Stimulated activated CD4-positive, alpha-beta T cell treated with anti-CD3 and anti-CD28 coated beads, Interleukin-2, amount 100 ng/mL, for 48 hours (primary cell): Measurements from ENCODE around the gene SLC11A2.
"Not testable (repeated sequence)": the region's sequence is repeated elsewhere in the genome, so short reads cannot be mapped to it uniquely, and the experiment has no call there.

Experiments
- DNase-seq, 2 donors: peaks; one replicate each; pipeline ENCODE4 v3.0.0-alpha.2; 2020

Gene SLC11A2

GRCh38 chr12:50936821-50937530 lies 89.2 kb downstream of the SLC11A2 start:
- no peak for DNase-seq

DNA sequence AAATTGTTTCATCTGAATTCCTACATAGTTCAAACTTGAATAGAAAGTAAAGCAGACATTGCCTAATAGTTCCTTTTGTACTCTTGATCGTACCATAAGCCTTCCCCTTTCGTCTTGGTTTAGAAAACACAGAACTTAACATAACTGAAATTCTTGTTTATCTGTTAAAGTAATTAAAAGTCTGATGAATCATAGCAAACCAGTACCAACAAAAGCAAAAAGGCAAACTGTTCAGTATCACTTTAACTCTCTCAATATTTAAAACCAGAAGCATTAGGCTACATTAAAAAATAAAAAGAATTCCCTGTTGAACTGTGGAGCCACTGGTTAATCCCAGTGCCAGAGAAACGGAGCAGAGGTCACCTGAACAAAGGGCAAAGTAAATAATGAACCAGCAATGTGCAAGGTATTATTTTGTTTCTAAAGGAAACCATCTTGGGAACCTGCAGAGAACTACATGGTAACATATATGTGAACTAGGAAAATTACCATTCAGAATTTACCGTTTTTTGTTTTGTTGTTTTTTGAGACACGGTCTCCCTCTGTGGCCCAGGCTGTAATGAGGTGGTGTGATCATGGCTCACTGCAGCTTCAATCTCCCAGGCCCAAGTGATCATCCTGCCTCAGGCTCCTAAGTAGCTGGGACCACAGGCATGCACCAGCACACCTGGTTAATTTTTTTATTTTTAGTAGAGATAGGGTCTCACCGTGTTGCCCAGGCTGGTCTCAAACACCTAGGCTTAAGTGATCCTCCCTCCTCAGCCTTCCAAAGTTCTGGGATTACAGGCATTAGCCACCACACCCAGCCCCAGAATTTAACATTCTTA lies 91.0 kb downstream of the SLC11A2 start:
- DNase-seq = no peak

DNA sequence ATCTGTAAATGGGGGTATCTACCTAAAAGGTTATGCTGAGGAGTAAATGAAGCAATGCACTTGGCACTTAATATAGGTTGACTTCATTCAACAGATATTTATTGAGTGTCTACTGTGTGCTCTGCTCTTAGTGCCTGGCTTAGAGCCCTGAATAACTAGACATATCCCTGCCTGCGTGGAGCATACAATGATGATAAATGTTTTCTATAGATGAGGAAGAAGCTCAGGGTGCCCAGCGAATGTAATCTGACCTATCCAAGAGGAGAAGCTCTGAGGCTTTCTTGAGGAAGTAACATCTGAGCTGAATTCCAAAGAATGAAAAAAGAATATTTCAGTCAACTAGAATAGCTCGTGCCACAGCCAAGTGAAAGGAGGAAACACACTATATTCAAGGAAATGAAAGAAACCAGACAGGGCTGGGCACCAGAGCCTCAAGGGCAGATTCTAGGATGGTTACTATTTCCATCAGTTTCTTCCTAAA lies 91.8 kb downstream of the SLC11A2 start:
- no peak for DNase-seq

DNA sequence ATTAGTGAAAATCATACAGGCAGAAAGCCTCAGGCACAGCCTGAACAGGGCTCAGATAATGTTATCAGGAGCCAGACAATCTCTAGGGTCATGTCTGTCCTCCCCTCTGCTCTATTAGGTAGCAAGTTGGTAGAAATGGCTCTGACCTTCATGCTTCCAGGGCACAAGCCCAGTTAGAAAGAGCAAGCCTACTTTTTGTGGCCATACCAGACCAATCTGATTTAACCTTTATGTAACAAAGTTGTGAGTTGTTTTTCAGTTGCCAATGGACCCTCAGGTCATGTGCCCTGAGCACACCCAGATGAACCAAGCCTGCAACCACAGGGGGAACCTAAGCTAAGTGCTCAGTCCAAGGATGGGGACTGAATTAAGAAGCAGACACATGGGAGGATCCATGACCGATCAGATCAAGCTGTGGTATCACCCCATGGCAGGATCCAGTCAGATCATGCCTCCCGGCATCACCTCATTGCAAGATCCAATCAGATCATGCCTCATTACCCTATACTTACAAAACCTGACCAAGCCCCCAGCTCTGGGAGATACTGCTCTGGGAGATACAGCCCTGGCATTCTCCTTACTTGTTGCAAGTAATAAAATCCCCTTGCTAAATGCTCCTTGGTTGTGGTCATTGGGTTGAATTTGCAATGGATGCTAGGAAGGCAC lies 92.6 kb downstream of the SLC11A2 start:
- DNase-seq = no peak

DNA sequence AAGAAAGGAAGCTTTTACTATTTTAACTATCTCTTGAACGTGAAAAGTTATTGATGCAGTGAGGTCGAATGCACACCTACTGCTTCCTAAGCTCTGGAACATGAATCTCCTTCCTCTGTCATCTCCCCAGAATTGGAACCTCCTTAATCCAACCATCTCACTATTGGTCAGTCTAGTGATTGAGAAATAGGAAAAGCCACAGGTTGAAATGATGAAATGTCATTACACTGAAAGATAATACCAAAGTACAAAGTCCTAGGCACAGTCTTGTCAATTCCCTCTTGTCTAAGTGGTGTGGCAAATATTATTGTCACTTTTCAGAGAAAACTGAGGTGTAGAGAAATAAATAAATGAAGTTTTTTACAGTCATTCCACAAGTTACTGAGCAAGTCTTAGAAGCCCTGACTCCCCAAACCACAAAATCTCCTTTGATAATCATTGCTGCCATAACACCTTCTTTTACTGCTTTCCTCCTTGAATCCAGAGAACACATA lies 93.3 kb downstream of the SLC11A2 start:
- DNase-seq = no peak

- DNase-seq = not testable (repeated sequence)
These were observed 95.7 kb downstream of the SLC11A2 start for GRCh38 chr12:50930477-50930876.

DNA sequence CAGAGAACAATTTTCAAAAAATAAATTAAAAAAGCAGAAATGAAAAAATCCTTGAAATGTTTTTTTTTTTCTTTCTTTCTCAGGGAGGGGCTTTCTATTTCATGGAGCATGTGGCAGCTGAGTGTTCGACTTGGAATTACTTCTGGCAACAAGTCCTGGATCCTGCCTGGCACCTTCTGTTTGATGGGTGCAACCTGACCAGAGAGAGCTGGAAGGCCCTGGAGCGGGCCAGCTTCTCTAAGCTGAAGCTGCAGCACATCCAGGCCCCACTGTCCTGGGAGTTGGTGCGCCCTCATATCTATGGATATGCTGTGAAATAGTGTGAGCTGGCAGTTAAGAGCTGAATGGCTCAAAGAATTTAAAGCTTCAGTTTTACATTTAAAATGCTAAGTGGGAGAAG lies 96.4 kb downstream of the SLC11A2 start:
- no peak for DNase-seq
